Fibroblast of lung (primary cell): ENCODE data around the gene IZUMO4. TPM values are rescaled to one million over a fixed set of nuclear protein-coding genes. Genes with fewer than 3 reads are reported as not detected.

Source experiments
- DNase-seq, 2 donors: peaks; one replicate each; pipeline versions ENCODE4 v3.0.0 to v3.0.0-alpha.2; 2010; ENCODE audit warnings: low read depth in 2 of 2
- H2AFZ ChIP-seq: 2 replicates; pipeline ENCODE4 v1.5.1; 2012; ENCODE audit warnings: low read length, control low read depth, inconsistent platforms
- H3K27ac ChIP-seq: 2 replicates; pipeline ENCODE4 v1.5.1; 2011; ENCODE audit warnings: low read length, control low read depth; ENCODE audit not compliant: insufficient read depth
- H3K27me3 ChIP-seq: 2 replicates; pipeline ENCODE4 v1.5.1; 2011; ENCODE audit warnings: mild to moderate bottlenecking, low read length; ENCODE audit not compliant: control insufficient read depth, insufficient read depth
- H3K36me3 ChIP-seq: 2 replicates; pipeline ENCODE4 v1.5.1; 2011; ENCODE audit warnings: low read length; ENCODE audit not compliant: control insufficient read depth, insufficient read depth
- H3K4me1 ChIP-seq: 2 replicates; pipeline ENCODE4 v1.5.1; 2011; ENCODE audit warnings: low read length; ENCODE audit not compliant: control insufficient read depth, insufficient read depth; ENCODE audit errors: extremely low read depth
- H3K4me2 ChIP-seq: 2 replicates; pipeline ENCODE4 v1.5.1; 2011; ENCODE audit warnings: low read length, control low read depth; ENCODE audit not compliant: insufficient read depth; ENCODE audit errors: extremely low read depth
- H3K4me3 ChIP-seq, 4 experiments: fragments of 200-600 bp in 1 of 4; sonication (generic) in 1 of 4; replicated peaks in 1 of 4; 2 replicates each; pipeline ENCODE4 v1.5.1; 2011 to 2016; ENCODE audit warnings: low read length in 4 of 4, low read depth in 3 of 4, mild to moderate bottlenecking in 3 of 4, control low read depth in 2 of 4, inconsistent platforms in 1 of 4, mixed read lengths in 1 of 4; ENCODE audit not compliant: insufficient read depth in 1 of 4; ENCODE audit errors: control extremely low read depth in 1 of 4
- H3K79me2 ChIP-seq: 2 replicates; pipeline ENCODE4 v1.5.1; 2012; ENCODE audit warnings: mild to moderate bottlenecking, low read length, inconsistent platforms; ENCODE audit not compliant: control insufficient read depth, insufficient read depth
- H3K9ac ChIP-seq: 2 replicates; pipeline ENCODE4 v1.5.1; 2011; ENCODE audit warnings: mild to moderate bottlenecking, low read length, control low read depth; ENCODE audit not compliant: insufficient read depth
- H3K9me3 ChIP-seq: 2 replicates; pipeline ENCODE4 v1.5.1; 2012; ENCODE audit warnings: low read depth, low read length; ENCODE audit not compliant: control insufficient read depth, insufficient read depth
- H4K20me1 ChIP-seq: 2 replicates; pipeline ENCODE4 v1.5.1; 2011; ENCODE audit warnings: low read length; ENCODE audit not compliant: control insufficient read depth, insufficient read depth; ENCODE audit errors: extremely low read depth
- EZH2 ChIP-seq: IDR thresholded peaks from 2 replicates; pipeline ENCODE4 v1.5.1; 2012; ENCODE audit warnings: low read length, control low read depth, mild to moderate bottlenecking; ENCODE audit errors: missing control alignments
- polyA plus RNA-seq, 2 donors: library from polyadenylated mRNA; depleted of rRNA in 1 of 2; stranded (reverse) in 1 of 2; unstranded in 1 of 2; fragments of >200 nt; gene quantifications; 2 replicates each; pipeline ENCODE4 v1.2.1, GENCODE V29; 2011 to 2012; ENCODE audit warnings: missing spikeins in 1 of 2
- total RNA-seq: library from RNA; depleted of rRNA; stranded (reverse); fragments of >200 nt; gene quantifications from 2 replicates; pipeline ENCODE4 v1.2.1, GENCODE V29; 2014
- TF ChIP-seq, protein P1 (sequence below), 2 donors: IDR thresholded peaks in 1 of 2; conservative IDR thresholded peaks in 1 of 2; 1 replicate in 1 of 2; 2 replicates in 1 of 2; pipeline ENCODE4 v1.5.1; 2011 to 2012; ENCODE audit warnings: low read length in 2 of 2, control low read depth in 1 of 2, inconsistent platforms in 1 of 2, low read depth in 1 of 2, mild to moderate bottlenecking in 1 of 2

The IZUMO4 gene
- total and polyA plus RNA-seq, 2 donors (not counting 1 experiment from before 2014, with no cell fraction given): 0.56 to 1.3 TPM

DNA sequence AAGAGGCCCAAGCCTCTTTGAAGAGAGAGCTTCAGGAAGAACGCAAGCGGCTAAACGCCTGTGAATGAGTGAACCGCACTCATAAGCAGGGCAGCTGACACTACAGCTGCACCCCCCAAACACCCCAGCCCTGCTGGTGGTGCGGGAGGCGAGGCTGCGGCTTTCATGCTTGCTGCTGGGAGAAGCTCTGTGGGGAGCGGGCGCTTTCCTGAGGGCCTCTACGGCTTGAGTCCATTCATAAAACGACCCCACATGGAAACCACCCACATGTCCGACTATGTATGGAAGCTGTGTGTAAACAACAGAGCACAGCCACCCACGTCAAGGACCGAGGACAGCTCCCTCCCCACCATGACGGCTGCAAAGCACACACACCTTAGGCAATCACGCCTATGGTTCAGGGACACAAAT lies 49.1 kb downstream of the IZUMO4 start:
- Histone ChIP-seq H3K79me2 (peaks cover 91% of the 10 kb centered on the region), H3K9me3 (no peaks in the 10 kb centered on the region), H3K27me3 (no peaks in the 10 kb centered on the region), H3K27ac (no peak overlapping the region), H3K36me3 (peaks cover 7% of the 10 kb centered on the region), H3K9ac (no peak overlapping the region), H3K4me2 (no peak overlapping the region), H4K20me1 (peaks cover 5% of the 10 kb centered on the region), H2AFZ (no peak overlapping the region), H3K4me1 (peaks cover 9% of the 10 kb centered on the region), H3K4me3 (no peak overlapping the region)
- DNase-seq: peak in 1 of 2 donors; percentile 34
- TF ChIP-seq, protein P1, sequence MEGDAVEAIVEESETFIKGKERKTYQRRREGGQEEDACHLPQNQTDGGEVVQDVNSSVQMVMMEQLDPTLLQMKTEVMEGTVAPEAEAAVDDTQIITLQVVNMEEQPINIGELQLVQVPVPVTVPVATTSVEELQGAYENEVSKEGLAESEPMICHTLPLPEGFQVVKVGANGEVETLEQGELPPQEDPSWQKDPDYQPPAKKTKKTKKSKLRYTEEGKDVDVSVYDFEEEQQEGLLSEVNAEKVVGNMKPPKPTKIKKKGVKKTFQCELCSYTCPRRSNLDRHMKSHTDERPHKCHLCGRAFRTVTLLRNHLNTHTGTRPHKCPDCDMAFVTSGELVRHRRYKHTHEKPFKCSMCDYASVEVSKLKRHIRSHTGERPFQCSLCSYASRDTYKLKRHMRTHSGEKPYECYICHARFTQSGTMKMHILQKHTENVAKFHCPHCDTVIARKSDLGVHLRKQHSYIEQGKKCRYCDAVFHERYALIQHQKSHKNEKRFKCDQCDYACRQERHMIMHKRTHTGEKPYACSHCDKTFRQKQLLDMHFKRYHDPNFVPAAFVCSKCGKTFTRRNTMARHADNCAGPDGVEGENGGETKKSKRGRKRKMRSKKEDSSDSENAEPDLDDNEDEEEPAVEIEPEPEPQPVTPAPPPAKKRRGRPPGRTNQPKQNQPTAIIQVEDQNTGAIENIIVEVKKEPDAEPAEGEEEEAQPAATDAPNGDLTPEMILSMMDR (conservative IDR thresholded peaks at IDR 0.05 in 1 of 2, IDR thresholded peaks at IDR 0.05 in 1 of 2; ENCODE audit: low read depth in 1 of 2, low read length in 2 of 2): no peak
- TF ChIP-seq EZH2: no peak

DNA sequence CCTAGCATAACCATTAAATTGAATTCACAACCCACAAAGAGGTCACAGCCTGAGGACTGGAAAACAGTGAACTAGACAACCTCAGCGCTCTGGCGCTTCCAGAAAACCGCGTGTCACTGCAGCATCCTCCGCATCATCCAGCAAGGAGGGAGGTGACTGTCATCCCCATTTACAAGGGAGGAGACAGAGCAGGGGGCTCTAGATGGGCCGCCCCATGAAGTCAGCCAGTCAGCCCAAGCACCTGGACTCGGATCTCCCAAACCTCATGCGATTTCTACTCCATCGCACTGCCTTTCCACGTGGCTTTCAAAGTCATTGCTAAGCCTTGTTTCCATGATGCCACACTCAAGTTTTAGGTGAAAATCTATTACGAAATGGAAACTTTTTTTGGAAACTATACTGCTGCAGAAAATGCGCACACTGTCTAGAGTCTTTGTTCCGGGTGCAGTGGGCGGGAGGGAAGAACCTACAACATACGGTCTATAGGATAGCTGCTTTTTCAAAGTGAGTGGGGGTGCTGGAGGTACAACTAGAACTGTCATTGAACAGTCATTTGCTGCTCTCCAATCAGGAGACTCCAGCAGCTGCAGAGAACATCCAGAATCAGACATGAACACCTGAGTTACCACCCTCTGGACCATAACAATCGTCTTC lies 51.9 kb downstream of the IZUMO4 start:
- Histone ChIP-seq H3K27ac (no peak overlapping the region), H3K4me2 (peak overlapping the region; percentile 25), H4K20me1 (peaks cover 2% of the 10 kb centered on the region), H3K36me3 (peaks cover 5% of the 10 kb centered on the region), H3K27me3 (no peaks in the 10 kb centered on the region), H3K4me3 (no peak overlapping the region), H3K9ac (no peak overlapping the region), H3K4me1 (peaks cover 13% of the 10 kb centered on the region), H3K9me3 (no peaks in the 10 kb centered on the region), H2AFZ (no peak overlapping the region), H3K79me2 (peaks cover 74% of the 10 kb centered on the region)
- TF ChIP-seq, protein P1 (conservative IDR thresholded peaks at IDR 0.05 in 1 of 2, IDR thresholded peaks at IDR 0.05 in 1 of 2; ENCODE audit: low read depth in 1 of 2, low read length in 2 of 2): no peak
- no peak for TF ChIP-seq EZH2
- no peak for DNase-seq

Other genes with a start within 250 kb of the IZUMO4 start
- 4.1 and 6.8 TPM in 2 replicates for gene REXO1, start 248.4 kb upstream of the IZUMO4 start, total RNA-seq
- gene REXO1, start 248.4 kb upstream of the IZUMO4 start, polyA plus RNA-seq: 6.1 and 12.0 TPM in 2 replicates
- 3.9 and 6.9 TPM in 2 replicates for gene KLF16, start 233.3 kb upstream of the IZUMO4 start, total RNA-seq
- gene KLF16, start 233.3 kb upstream of the IZUMO4 start, polyA plus RNA-seq: 4.2 and 5.0 TPM in 2 replicates
- 59.1 and 74.5 TPM in 2 replicates for gene ABHD17A, start 211.4 kb upstream of the IZUMO4 start, total RNA-seq
- 23.0 and 25.8 TPM in 2 replicates for gene ABHD17A, start 211.4 kb upstream of the IZUMO4 start, polyA plus RNA-seq
- gene ADAT3, start 191.5 kb upstream of the IZUMO4 start, total RNA-seq: 1.5 and 1.7 TPM in 2 replicates
- 0.42 and 0.61 TPM in 2 replicates for gene ADAT3, start 191.5 kb upstream of the IZUMO4 start, polyA plus RNA-seq
- gene SCAMP4, start 191.5 kb upstream of the IZUMO4 start, total RNA-seq: 22.1 and 29.7 TPM in 2 replicates
- gene SCAMP4, start 191.5 kb upstream of the IZUMO4 start, polyA plus RNA-seq: 16.9 and 21.2 TPM in 2 replicates
- gene CSNK1G2, start 155.7 kb upstream of the IZUMO4 start, total RNA-seq: 50.1 and 58.6 TPM in 2 replicates
- 21.2 and 22.5 TPM in 2 replicates for gene CSNK1G2, start 155.7 kb upstream of the IZUMO4 start, polyA plus RNA-seq
- gene BTBD2, start 81.2 kb upstream of the IZUMO4 start, total RNA-seq: 54.7 and 70.2 TPM in 2 replicates
- 14.0 and 19.1 TPM in 2 replicates for gene BTBD2, start 81.2 kb upstream of the IZUMO4 start, polyA plus RNA-seq
- gene MKNK2, start 45.7 kb upstream of the IZUMO4 start, total RNA-seq: 367 and 409 TPM in 2 replicates
- gene MKNK2, start 45.7 kb upstream of the IZUMO4 start, polyA plus RNA-seq: 21.0 and 24.7 TPM in 2 replicates
- gene MOB3A, start 589 bp upstream of the IZUMO4 start, total RNA-seq: 12.8 and 17.2 TPM in 2 replicates
- gene MOB3A, start 589 bp upstream of the IZUMO4 start, polyA plus RNA-seq: 34.8 and 37.5 TPM in 2 replicates
- 88.9 and 99.9 TPM in 2 replicates for gene AP3D1, start 54.7 kb downstream of the IZUMO4 start, total RNA-seq
- 68.0 and 103 TPM in 2 replicates for gene AP3D1, start 54.7 kb downstream of the IZUMO4 start, polyA plus RNA-seq
- gene DOT1L, start 67.0 kb downstream of the IZUMO4 start, total RNA-seq: 2.8 and 3.1 TPM in 2 replicates
- 5.4 and 7.3 TPM in 2 replicates for gene DOT1L, start 67.0 kb downstream of the IZUMO4 start, polyA plus RNA-seq
- gene PLEKHJ1, start 139.4 kb downstream of the IZUMO4 start, total RNA-seq: 46.0 and 61.3 TPM in 2 replicates
- gene PLEKHJ1, start 139.4 kb downstream of the IZUMO4 start, polyA plus RNA-seq: 34.9 and 41.3 TPM in 2 replicates
- 23.1 and 31.5 TPM in 2 replicates for gene SF3A2, start 139.9 kb downstream of the IZUMO4 start, total RNA-seq
- gene SF3A2, start 139.9 kb downstream of the IZUMO4 start, polyA plus RNA-seq: 11.1 and 14.8 TPM in 2 replicates
- 0.26 and 0.33 TPM in 2 replicates for gene AMH, start 152.4 kb downstream of the IZUMO4 start, total RNA-seq
- gene AMH, start 152.4 kb downstream of the IZUMO4 start, polyA plus RNA-seq: 0.03 and 0.07 TPM in 2 replicates
- not detected in 2 replicates for gene JSRP1, start 159.5 kb downstream of the IZUMO4 start, total RNA-seq
- not detected in 2 replicates for gene JSRP1, start 159.5 kb downstream of the IZUMO4 start, polyA plus RNA-seq
- not detected in 2 replicates for gene PEAK3, start 185.3 kb downstream of the IZUMO4 start, total RNA-seq
- not detected in 2 replicates for gene PEAK3, start 185.3 kb downstream of the IZUMO4 start, polyA plus RNA-seq
- not detected in 2 replicates for gene LINGO3, start 211.2 kb downstream of the IZUMO4 start, total RNA-seq
- gene LINGO3, start 211.2 kb downstream of the IZUMO4 start, polyA plus RNA-seq: not detected in 2 replicates
- 43.1 and 61.6 TPM in 2 replicates for gene LSM7, start 231.7 kb downstream of the IZUMO4 start, total RNA-seq
- 182 and 233 TPM in 2 replicates for gene LSM7, start 231.7 kb downstream of the IZUMO4 start, polyA plus RNA-seq
- 18.0 and 23.8 TPM in 2 replicates for gene SPPL2B, start 231.8 kb downstream of the IZUMO4 start, total RNA-seq
- 10.7 and 16.0 TPM in 2 replicates for gene SPPL2B, start 231.8 kb downstream of the IZUMO4 start, polyA plus RNA-seq